Activated T-cell treated with anti-CD3 and anti-CD28 coated beads for 4 hours (primary cell): ENCODE measurements around the gene PCSK9.

ENCODE experiments used
- DNase-seq: peaks from one replicate; pipeline ENCODE4 v3.0.0-alpha.2; 2020

The PCSK9 gene

GRCh38 chr1:55060133-55060999 lies 21.0 kb downstream of the PCSK9 start:
- DNase-seq: no peak

- DNase-seq: no peak
These were observed 21.8 kb downstream of the PCSK9 start for GRCh38 chr1:55061000-55061705.

DNA sequence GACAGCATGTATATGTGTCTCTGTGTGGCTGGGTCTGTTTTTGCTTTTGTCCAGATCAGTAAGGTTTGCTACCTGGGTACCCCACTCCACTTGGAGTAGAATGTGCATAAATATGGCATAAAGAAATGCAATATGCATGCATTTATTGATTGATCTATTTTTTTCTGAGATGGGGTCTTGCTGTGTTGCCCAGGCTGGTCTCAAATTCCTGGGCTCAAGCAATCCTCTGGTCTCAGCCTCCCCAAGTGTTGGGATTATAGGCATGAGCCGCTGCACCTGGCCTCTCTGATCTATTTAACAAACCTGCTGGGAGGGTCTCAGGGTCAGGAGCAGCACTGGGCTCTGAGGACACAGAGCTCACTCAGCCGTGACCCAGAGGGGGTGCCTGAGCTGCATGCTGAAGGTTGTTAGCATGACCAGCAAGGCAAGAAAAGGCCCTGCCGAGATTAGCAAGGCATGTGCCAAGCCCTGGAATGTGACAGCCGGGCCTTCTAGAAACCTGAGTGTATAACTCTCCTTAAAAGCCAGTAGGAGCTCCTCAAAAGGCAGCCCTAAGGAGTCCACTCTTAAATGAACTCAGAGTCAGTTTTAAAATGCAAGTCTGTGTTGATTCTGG lies 22.5 kb downstream of the PCSK9 start:
- DNase-seq: no peak

GRCh38 chr1:55062801-55063576 lies 23.6 kb downstream of the PCSK9 start:
- DNase-seq: no peak

GRCh38 chr1:55063577-55063942 lies 24.2 kb downstream of the PCSK9 start:
- no peak for DNase-seq

GRCh38 chr1:55064071-55064581 lies 24.8 kb downstream of the PCSK9 start:
- no peak for DNase-seq

DNA sequence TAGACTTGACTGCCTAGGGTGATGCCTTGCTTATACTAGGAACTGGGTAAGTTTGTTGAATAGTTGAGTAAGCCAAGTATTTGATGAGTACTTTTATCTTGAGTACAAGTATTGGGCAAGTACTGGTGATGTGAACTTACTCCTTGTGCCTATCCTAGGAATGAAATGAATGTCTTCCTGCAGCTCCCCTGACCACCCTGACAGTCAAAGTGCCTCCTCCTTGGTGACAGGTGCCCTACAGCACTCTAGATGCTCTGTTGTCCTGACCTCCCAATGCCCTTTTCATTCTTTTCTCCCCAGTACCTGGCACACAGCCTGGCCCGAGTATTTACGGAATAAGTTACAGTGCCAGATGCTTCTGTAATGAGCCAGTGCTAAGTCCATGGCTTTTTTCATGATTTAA lies 25.5 kb downstream of the PCSK9 start:
- DNase-seq: no peak

GRCh38 chr1:55065648-55066047 lies 26.3 kb downstream of the PCSK9 start:
- no peak for DNase-seq

DNA sequence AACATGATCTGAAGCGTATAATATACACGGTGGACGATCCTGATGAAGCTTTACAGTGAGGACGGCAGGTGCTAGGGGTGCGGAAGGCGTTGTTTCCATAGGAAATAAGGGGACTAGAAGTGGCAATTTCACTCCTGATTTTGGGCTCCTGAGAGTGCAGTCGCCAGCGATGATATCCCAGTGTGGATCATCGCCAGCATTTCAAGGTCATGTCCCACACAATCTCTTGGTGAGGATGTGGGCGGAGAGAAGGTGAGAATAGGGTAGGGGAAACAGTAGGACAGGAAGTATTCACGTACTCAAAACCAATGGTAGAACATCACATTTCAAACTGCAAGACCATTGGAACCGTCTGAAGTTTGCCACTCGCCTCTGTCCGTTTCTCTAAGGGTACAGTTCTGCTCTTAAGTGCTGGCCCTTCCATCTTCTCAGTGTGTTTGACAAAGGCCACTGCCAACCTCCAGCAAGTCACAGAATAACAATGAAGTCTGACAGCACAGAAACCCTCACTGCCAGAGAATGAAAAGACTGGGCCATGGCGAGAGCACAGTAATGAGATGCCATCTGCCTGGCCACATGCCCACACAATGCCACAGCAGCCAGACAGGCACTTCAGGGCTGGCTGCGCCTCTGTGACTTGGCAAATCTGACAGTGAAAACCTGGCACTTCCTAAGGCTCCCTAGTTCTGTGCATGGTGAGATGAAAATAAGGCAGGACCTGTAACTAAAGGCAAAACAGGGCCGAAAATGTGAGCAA lies 27.9 kb downstream of the PCSK9 start:
- no peak for DNase-seq

GRCh38 chr1:55067914-55068313 lies 28.6 kb downstream of the PCSK9 start:
- DNase-seq: no peak

GRCh38 chr1:55068638-55069037 lies 29.3 kb downstream of the PCSK9 start:
- no peak for DNase-seq

- no peak for DNase-seq
These were observed 29.9 kb downstream of the PCSK9 start for GRCh38 chr1:55069280-55069679.

- DNase-seq: no peak
These were observed 31.2 kb downstream of the PCSK9 start for GRCh38 chr1:55070293-55071164.

GRCh38 chr1:55071477-55071876 lies 32.1 kb downstream of the PCSK9 start:
- no peak for DNase-seq

GRCh38 chr1:55073187-55073916 lies 34.0 kb downstream of the PCSK9 start:
- DNase-seq: no peak

DNA sequence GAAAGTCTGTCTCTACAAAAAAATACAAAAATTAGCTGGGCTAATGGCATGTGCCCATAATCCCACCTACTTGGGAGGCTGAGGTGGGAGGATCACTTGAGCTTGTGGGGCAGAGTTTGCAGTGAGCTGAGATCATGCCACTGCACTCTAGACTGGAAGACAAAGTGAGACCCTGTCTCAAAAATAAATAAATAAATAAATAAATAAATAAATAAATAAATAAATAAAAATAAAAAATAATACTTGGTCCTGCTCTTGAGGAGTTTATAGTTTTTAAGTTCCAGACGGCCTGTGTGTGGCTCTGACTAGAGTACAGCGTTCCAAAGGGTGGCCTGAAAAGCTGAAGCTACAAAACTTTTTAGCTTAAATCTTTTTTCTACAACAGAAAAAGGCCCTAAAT lies 35.1 kb downstream of the PCSK9 start:
- no peak for DNase-seq

DNA sequence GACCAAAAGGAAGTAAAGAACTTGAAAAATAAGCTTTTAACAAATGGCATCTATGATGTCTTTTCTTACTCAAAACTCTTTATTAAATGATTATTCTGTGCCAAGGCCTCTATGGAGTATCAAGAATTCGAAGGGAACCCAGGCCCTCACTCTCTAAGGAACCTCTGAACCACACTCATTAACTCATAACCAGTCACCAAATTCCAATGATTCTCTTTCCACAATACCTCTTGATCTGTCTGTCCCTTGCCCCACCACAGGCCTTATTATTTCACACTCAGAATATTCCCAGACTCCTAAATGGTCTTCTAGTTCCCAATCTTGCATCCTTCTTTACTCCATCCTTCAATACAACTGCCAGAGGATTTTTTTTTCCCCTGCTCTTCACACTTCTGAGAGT lies 37.0 kb downstream of the PCSK9 start:
- no peak for DNase-seq

- no peak for DNase-seq
These were observed 39.1 kb downstream of the PCSK9 start for GRCh38 chr1:55078470-55078869.

- no peak for DNase-seq
These were observed 40.3 kb downstream of the PCSK9 start for GRCh38 chr1:55079651-55080050.

GRCh38 chr1:55081188-55081904 lies 42.0 kb downstream of the PCSK9 start:
- DNase-seq: no peak
